GM10248 (cell line): Measurements from ENCODE around the gene ADAT3.

Source experiments
- CTCF ChIA-PET: fragments of 300-600 bp; sonication (Branson Sonifier 250); formaldehyde crosslinking; extraction: SDS; loops from one replicate; lab custom pipeline; 2021; ENCODE audit warnings: antibody characterized with exemption; lab: Yijun Ruan, JAX
- POLR2A ChIA-PET: fragments of 350-650 bp; sonication (Branson Sonifier 250); formaldehyde crosslinking; extraction: SDS; loops from one replicate; lab custom pipeline; 2020; ENCODE audit warnings: antibody characterized with exemption; lab: Yijun Ruan, JAX
- DNase-seq: peaks from one replicate; pipeline ENCODE4 v3.0.0; 2012; ENCODE audit errors: extremely low spot score
- TF ChIP-seq, protein P1 (sequence below): IDR thresholded peaks from 2 replicates; pipeline ENCODE4 v1.5.1; 2012; ENCODE audit warnings: mild to moderate bottlenecking, low read depth; ENCODE audit errors: extremely low read depth, missing control alignments, control extremely low read depth

Gene ADAT3

DNA sequence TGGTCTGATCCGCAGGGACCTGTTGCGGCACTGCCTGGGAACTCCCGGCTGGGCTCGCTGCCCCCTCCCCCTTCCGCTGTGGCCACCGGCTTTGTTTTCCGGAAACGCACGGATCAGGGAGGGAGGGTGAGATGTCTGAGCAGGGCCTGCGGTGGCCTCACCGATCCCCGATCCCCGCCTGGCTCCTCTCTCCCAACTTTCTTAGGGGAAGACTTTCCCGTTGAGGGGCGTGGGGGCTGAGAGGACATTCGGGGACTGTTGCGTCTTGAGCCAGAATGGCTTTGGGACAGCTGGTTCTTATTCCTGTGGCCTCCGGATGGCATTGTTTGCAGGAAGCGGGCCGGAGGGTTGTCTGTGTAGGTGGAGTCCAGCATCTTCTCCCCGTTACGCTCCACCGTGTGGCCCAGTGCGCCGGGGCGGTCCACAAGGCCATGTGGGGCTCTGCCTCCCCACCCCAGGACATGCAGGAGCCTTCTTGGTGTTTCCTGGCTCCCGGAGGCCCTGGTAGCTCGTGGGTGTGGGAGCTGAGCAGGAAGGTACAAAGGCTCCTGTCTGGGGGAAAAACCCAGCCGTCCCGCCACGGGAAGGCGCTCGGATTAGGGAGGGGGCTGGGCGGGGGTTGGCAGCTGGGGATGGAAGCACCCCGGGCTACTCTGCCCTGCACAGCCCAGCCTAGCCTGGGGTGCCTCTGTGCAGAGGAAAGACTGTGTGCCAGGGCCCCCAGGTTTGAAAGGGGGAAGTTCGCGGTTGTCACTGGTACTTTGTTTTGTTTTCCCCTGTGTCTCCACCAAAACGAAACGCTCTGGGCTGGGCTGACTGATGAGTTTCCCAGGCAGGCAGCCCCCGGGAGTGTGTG lies 37.1 kb downstream of the ADAT3 start:
- TF ChIP-seq, protein P1, sequence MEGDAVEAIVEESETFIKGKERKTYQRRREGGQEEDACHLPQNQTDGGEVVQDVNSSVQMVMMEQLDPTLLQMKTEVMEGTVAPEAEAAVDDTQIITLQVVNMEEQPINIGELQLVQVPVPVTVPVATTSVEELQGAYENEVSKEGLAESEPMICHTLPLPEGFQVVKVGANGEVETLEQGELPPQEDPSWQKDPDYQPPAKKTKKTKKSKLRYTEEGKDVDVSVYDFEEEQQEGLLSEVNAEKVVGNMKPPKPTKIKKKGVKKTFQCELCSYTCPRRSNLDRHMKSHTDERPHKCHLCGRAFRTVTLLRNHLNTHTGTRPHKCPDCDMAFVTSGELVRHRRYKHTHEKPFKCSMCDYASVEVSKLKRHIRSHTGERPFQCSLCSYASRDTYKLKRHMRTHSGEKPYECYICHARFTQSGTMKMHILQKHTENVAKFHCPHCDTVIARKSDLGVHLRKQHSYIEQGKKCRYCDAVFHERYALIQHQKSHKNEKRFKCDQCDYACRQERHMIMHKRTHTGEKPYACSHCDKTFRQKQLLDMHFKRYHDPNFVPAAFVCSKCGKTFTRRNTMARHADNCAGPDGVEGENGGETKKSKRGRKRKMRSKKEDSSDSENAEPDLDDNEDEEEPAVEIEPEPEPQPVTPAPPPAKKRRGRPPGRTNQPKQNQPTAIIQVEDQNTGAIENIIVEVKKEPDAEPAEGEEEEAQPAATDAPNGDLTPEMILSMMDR = no peak
- POLR2A ChIA-PET = interaction anchor here (0.7 to 1.3 kb wide), 2 partner anchors 16 to 109 kb away, joined by 3 to 4 read pairs; no protein-coding TSS in a partner anchor
- DNase-seq = peak; percentile 82
- CTCF ChIA-PET = interaction anchor here (0.9 to 1.6 kb wide), 3 partner anchors 10 to 45 kb away, joined by 3 to 4 read pairs (median 3); no protein-coding TSS in a partner anchor

DNA sequence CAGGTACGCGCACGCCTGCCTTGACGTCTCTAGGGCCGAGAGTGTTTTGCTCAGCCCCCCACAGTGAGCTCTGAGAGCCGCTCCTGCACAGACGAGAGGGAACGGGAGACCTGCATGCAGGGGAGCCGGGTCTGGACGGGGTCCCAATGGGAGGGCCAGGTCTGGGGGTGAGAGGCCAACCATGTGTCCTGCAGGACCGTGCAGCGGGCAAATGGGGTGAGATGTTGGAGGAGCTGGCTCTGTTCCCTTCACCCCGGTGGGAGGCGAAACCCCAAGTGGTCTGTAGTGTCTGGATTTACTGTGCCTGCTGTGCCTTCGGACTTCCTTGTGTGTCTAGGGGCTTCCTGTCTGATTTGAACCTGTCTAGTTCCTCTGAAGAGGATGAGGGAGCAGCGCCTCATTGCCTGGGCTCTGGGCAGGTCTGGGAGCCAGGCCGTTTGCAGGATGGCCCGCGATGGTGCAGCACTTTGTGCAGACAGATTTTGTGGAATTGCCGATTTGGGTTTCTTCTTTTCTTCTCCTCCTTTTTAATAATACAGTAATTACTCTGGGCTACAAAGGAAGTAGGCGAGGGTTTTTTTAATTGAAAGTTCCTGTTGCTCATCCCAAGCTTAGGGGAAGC lies 37.8 kb downstream of the ADAT3 start:
- DNase-seq = no peak
- ChIA-PET CTCF (interaction anchor here (0.6 to 1.6 kb wide), 5 partner anchors 9 to 45 kb away, joined by 3 to 4 read pairs (median 3); no protein-coding TSS in a partner anchor), POLR2A (interaction anchor here (1.3 kb wide), 1 partner anchor 109 kb away, joined by 3 read pairs; no protein-coding TSS in a partner anchor)
- TF ChIP-seq, protein P1 = no peak

DNA sequence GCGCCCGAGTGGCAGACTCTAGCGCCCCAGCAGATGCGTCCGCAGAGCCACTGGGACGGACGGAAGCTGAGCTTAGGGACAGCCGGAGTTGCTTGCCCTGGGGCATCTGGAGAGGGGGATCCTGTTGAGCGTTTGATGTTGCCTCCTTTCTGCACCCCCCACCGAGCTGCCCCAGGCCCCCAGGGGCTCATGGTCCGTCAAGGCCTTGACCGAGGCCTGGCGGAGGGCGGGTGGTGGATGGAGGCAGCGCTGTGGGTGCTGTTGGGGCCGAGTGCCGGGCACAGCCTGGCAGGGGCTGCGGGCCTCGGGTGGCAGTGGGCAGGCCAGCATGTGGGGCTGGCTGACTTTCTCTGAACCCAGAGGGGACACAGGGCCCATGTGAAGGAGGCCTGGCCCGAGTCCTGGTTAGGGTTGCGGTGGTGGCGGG lies 38.5 kb downstream of the ADAT3 start:
- ChIA-PET POLR2A (interaction anchor here (1.3 kb wide), 1 partner anchor 108 kb away, joined by 3 read pairs; no protein-coding TSS in a partner anchor), CTCF (interaction anchor here (0.6 to 1.6 kb wide), 3 partner anchors 9 to 15 kb away, joined by 3 read pairs; no protein-coding TSS in a partner anchor)
- no peak for DNase-seq
- TF ChIP-seq, protein P1 = no peak

DNA sequence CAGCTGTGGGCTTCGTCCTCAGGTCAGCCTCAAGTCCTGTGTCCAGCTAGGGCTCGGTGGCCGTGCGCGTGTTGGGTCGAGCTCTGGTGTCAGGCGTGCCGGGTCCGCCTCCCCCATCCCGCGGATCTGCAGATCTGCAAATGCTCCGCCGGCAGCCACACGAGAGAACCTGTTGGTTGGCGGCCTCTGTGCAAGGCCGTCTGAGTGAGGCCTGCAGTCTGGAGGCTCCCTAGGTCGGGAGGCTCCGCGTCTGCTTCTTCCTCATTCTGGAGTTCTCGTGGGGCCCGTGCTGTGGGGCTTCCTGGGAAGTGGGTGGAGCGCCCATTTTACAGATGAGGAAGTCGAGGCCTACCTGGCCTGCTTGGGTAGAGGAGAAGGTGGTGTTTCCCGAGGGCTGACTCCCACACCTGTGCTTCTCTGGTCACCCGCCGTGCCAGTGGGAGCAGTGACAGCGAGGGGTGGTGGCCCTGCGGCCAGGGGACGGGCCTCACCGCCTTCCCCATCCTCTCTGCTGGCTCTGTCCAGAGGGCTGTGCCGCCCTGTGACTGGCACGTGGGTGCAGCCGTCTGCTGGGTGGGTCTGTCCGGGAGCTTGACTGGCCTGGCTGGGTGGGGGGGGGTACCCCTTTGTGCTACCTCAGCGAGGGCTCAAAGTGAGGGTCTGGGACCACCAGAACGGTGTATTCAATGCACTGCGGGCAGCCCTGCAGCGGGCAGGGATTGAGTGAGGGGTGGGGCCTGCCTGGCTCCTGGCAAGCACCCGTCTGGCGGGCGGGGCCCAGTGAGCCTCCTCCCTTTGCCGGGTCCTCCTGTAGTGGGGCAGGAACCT lies 39.1 kb downstream of the ADAT3 start:
- TF ChIP-seq, protein P1 = no peak
- ChIA-PET POLR2A (interaction anchor here (1.3 kb wide), 1 partner anchor 107 kb away, joined by 3 read pairs; no protein-coding TSS in a partner anchor), CTCF (interaction anchor here (1.0 to 2.1 kb wide), 3 partner anchors 15 to 16 kb away, joined by 3 to 9 read pairs (median 4); no protein-coding TSS in a partner anchor)
- no peak for DNase-seq

DNA sequence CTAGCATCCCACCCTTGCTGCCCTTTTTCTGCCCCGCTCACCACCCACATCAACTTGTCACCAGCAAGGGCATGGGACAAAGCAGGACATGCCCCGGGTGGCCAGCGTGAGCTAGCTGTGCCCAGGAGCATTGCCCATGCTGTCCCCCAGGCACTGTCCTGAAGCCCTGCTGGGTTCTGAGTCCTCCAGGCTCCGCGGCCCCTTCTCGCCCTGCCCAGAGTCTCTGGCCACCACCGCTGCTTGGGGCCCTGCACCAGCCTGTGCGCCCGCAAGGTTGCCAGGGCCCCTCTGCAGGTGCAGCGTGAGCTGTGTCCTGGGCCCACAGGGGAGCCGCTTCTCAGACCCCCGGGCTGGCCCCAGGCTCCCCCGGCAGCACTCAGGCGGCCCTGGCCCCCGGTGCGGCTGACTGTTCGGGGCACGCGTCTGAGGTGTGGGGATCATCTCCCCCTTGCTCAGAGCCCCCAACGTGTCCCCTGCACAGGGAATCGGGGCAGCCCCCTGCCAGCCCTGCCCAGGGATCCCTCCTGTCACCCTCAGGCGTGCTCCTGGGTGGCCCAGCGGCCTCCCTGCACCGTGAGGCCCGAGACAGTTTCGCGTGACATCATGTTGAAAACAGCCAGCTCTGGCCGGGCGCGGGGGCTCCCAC lies 39.8 kb downstream of the ADAT3 start:
- CTCF ChIA-PET = interaction anchor here (1.1 to 2.1 kb wide), 6 partner anchors 9 to 63 kb away, joined by 3 to 9 read pairs (median 4); no protein-coding TSS in a partner anchor
- no peak for DNase-seq
- TF ChIP-seq, protein P1 = no peak
- POLR2A ChIA-PET = no interaction called here
